ENCODE results near the gene CLTA. TPM values are rescaled to one million over a fixed set of nuclear protein-coding genes. Genes with fewer than 3 reads are reported as not detected.

The CLTA gene
- total RNA-seq, 2 donors from 2014 or later: 210 to 312 TPM

DNA sequence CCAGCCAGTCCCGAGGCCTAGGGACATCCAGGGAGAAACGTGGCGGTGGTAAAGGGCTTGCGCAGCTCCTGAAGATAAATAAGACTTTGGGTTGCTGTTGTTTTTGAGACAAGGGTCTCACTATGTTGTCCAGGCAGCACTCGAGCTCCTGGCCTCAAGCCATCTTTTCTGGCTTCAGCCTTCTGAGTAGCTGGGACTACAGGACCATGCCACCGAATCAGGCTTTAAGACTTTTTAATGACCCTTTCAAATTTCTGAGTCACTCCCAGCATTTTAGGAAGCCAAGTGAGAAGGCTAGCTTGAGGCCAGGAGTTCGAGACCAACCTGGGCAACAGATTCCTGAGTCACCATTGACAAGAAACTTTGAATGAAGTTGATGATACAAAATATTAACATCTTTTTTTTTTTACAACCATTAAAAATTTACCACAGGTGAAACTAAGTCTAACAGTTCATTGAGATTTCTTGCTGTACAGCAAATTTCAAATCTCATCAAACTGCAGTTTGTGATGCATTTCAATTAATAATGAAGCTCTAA lies 68.3 kb downstream of the CLTA start:
- intact Hi-C loops (cut with DNase I): loop anchor here (5.0 kb wide), 1 partner anchor 68 kb away; no protein-coding TSS in a partner anchor
- Histone ChIP-seq H3K36me3 (no peaks in the 10 kb centered on the region), H3K4me3 (peak overlapping the region; percentile 76), H3K4me1 (peaks cover 3% of the 10 kb centered on the region), H3K27me3 (no peaks in the 10 kb centered on the region), H3K27ac (peak overlapping the region; percentile 99), H3K9ac (ENCODE audit: low read depth in 2 of 2, low read length in 2 of 2) (peak overlapping the region; percentile 44 to 82), H3K9me3 (no peaks in the 10 kb centered on the region)
- peak; percentile 40 for DNase-seq
- TF ChIP-seq, protein P1, sequence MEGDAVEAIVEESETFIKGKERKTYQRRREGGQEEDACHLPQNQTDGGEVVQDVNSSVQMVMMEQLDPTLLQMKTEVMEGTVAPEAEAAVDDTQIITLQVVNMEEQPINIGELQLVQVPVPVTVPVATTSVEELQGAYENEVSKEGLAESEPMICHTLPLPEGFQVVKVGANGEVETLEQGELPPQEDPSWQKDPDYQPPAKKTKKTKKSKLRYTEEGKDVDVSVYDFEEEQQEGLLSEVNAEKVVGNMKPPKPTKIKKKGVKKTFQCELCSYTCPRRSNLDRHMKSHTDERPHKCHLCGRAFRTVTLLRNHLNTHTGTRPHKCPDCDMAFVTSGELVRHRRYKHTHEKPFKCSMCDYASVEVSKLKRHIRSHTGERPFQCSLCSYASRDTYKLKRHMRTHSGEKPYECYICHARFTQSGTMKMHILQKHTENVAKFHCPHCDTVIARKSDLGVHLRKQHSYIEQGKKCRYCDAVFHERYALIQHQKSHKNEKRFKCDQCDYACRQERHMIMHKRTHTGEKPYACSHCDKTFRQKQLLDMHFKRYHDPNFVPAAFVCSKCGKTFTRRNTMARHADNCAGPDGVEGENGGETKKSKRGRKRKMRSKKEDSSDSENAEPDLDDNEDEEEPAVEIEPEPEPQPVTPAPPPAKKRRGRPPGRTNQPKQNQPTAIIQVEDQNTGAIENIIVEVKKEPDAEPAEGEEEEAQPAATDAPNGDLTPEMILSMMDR (IDR thresholded peaks at IDR 0.05): no peak

Other genes with a start within 250 kb of the CLTA start
- not detected for gene OR2S2, start 232.8 kb upstream of the CLTA start, total RNA-seq
- gene RECK, start 154.0 kb upstream of the CLTA start, total RNA-seq: 1 to 10 TPM; 1.6 to 4.5 TPM
- 10 to 100 TPM; 33.1 to 44.9 TPM for gene GLIPR2, start 54.2 kb upstream of the CLTA start, total RNA-seq
- under 1 TPM in 1 of 2 donors, not detected in 1; 0.32 TPM for gene CCIN, start 21.5 kb upstream of the CLTA start, total RNA-seq
- 100 to 1,000 TPM; 150 to 190 TPM for gene GNE, start 67.5 kb downstream of the CLTA start, total RNA-seq
- gene RNF38, start 209.3 kb downstream of the CLTA start, total RNA-seq: 10 to 100 TPM; 28.9 to 39.2 TPM